Tibial artery (tissue), 4 donors: ENCODE data around the gene RALGPS1.

Source experiments
- DNase-seq, 2 donors: peaks; one replicate each; pipeline ENCODE4 v3.0.0-alpha.2; 2019
- H3K27ac ChIP-seq, 2 donors: fragments of 200-600 bp; sonication (generic) in 1 of 2; 1 replicate in 1 of 2; 2 replicates in 1 of 2; pipeline ENCODE4 v1.5.1; 2018 to 2019; ENCODE audit warnings: mild to moderate bottlenecking in 1 of 2
- H3K27me3 ChIP-seq, 2 donors: fragments of 200-600 bp; sonication (generic) in 1 of 2; one replicate each; pipeline versions ENCODE4 v1.5.1 to v1.6.0; 2016 to 2019
- H3K36me3 ChIP-seq, 3 donors: fragments of 200-600 bp; sonication (generic) in 2 of 3; one replicate each; pipeline ENCODE4 v1.5.1; 2016 to 2019; ENCODE audit warnings: mild to moderate bottlenecking in 2 of 3
- H3K4me1 ChIP-seq, 4 donors: fragments of 200-600 bp; sonication (generic) in 2 of 4; 1 replicate in 3 of 4; 2 replicates in 1 of 4; pipeline ENCODE4 v1.5.1; 2016 to 2019
- H3K4me3 ChIP-seq, 2 donors: fragments of 200-600 bp; sonication (generic) in 1 of 2; 1 replicate in 1 of 2; 2 replicates in 1 of 2; pipeline ENCODE4 v1.5.1; 2018 to 2019; ENCODE audit warnings: mild to moderate bottlenecking in 2 of 2
- H3K9me3 ChIP-seq, 3 donors: fragments of 200-600 bp; sonication (generic) in 1 of 3; one replicate each; pipeline ENCODE4 v1.5.1; 2016 to 2019
- CTCF ChIP-seq, 2 experiments: fragments of 200-600 bp in 1 of 2; fragments of 450-650 bp in 1 of 2; IDR thresholded peaks; one replicate each; pipeline ENCODE4 v1.5.1; 2017 to 2019; ENCODE audit warnings: antibody characterized with exemption in 2 of 2, mild to moderate bottlenecking in 1 of 2, moderate library complexity in 1 of 2
- intact Hi-C: fragments of 100-400 bp; cut with DNase I; formaldehyde crosslinking; loops from one replicate; pipeline ENCODE4 v1.15.0; 2023; ENCODE audit warnings: low total_unique reads

Gene RALGPS1

GRCh38 chr9:127208416-127208815 is 293.8 kb downstream of the RALGPS1 start:
- Histone ChIP-seq H3K4me3 (no peak overlapping the region), H3K36me3 (no peaks in the 10 kb centered on the region), H3K27me3 (no peaks in the 10 kb centered on the region), H3K4me1 (no peaks in the 10 kb centered on the region), H3K9me3 (no peaks in the 10 kb centered on the region), H3K27ac (no peak overlapping the region)
- DNase-seq = no peak
- no peak for TF ChIP-seq CTCF (IDR thresholded peaks at IDR 0.05)
- intact Hi-C loops = loop anchor here (5.0 kb wide), 1 partner anchor 246 kb away; no protein-coding TSS in a partner anchor

GRCh38 chr9:127209220-127209619 is 294.6 kb downstream of the RALGPS1 start:
- no peak for DNase-seq
- no peak for TF ChIP-seq CTCF (IDR thresholded peaks at IDR 0.05)
- no peaks in the 10 kb centered on the region for H3K36me3 ChIP-seq
- intact Hi-C loops = loop anchor here (5.0 kb wide), 1 partner anchor 247 kb away; no protein-coding TSS in a partner anchor
- H3K9me3 ChIP-seq = no peaks in the 10 kb centered on the region
- no peaks in the 10 kb centered on the region for H3K4me1 ChIP-seq
- no peak overlapping the region for H3K27ac ChIP-seq
- H3K4me3 ChIP-seq = no peak overlapping the region
- H3K27me3 ChIP-seq = no peaks in the 10 kb centered on the region

GRCh38 chr9:127209948-127210640 is 295.5 kb downstream of the RALGPS1 start:
- peak in 1 of 2 donors; percentile 19 for DNase-seq
- Histone ChIP-seq H3K4me3 (no peak overlapping the region), H3K4me1 (no peaks in the 10 kb centered on the region), H3K27ac (no peak overlapping the region), H3K36me3 (no peaks in the 10 kb centered on the region), H3K9me3 (no peaks in the 10 kb centered on the region), H3K27me3 (no peaks in the 10 kb centered on the region)
- intact Hi-C loops = loop anchor here (5.0 kb wide), 2 partner anchors 187 to 248 kb away; partner anchors contain the start of gene SLC2A8
- TF ChIP-seq CTCF (IDR thresholded peaks at IDR 0.05) = no peak

- no peak overlapping the region for H3K4me3 ChIP-seq
- H3K36me3 ChIP-seq = no peaks in the 10 kb centered on the region
- no peaks in the 10 kb centered on the region for H3K9me3 ChIP-seq
- H3K27me3 ChIP-seq = no peaks in the 10 kb centered on the region
- intact Hi-C loops = loop anchor here (5.0 kb wide), 1 partner anchor 186 kb away; the partner anchor contains the start of gene SLC2A8
- no peak for TF ChIP-seq CTCF (IDR thresholded peaks at IDR 0.05)
- no peak overlapping the region for H3K27ac ChIP-seq
- DNase-seq = peak in 1 of 2 donors; percentile 51
- no peaks in the 10 kb centered on the region for H3K4me1 ChIP-seq
Observed at GRCh38 chr9:127210851-127211730, 296.5 kb downstream of the RALGPS1 start.

GRCh38 chr9:127211983-127212382 is 297.4 kb downstream of the RALGPS1 start:
- TF ChIP-seq CTCF (IDR thresholded peaks at IDR 0.05) = no peak
- intact Hi-C loops = loop anchor here (5.0 kb wide), 1 partner anchor 185 kb away; the partner anchor contains the start of gene SLC2A8
- DNase-seq = peak in 1 of 2 donors; percentile 55

More at GRCh38 chr9:127211983-127212382, 297.4 kb downstream of the RALGPS1 start:
- no peaks in the 10 kb centered on the region for H3K9me3 ChIP-seq
- H3K27ac ChIP-seq = no peak overlapping the region
- no peaks in the 10 kb centered on the region for H3K36me3 ChIP-seq
- no peak overlapping the region for H3K4me3 ChIP-seq
- no peaks in the 10 kb centered on the region for H3K27me3 ChIP-seq
- no peaks in the 10 kb centered on the region for H3K4me1 ChIP-seq
